Measurements from ENCODE around the gene SLC26A11. TPM values are rescaled to one million over a fixed set of nuclear protein-coding genes. Genes with fewer than 3 reads are reported as not detected.

The SLC26A11 gene
- polyA plus RNA-seq, 1 donor (not counting 4 experiments of a cell fraction or from before 2014, with no cell fraction given) = 2.2 TPM

DNA sequence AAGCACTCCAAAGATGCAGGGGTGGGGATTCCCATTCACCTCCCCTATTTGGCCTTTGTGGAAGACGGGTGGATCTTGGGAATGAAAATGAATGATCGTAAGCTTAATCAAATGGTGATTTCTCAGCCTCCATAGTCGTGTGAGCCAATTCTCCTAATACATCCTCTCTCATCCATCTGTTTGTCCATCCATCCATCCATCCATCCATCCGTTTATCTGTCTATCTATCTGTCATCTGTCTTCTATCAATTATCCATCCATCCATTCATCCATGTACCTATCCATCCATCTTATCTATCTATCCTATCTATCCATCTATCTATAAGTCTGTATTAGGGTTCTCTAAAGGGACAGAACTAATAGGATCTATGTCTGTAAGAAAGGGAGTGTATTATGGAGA is 48.2 kb downstream of the SLC26A11 start:
- Histone ChIP-seq H4K20me1 (ENCODE audit: control insufficient read depth, extremely low read depth, insufficient read depth, low read length) (peaks cover 2% of the 10 kb centered on the region), H3K27me3 (ENCODE audit: control insufficient read depth, extremely low read depth, insufficient read depth, low read length) (no peaks in the 10 kb centered on the region), H2AFZ (ENCODE audit: control insufficient read depth, low read length) (no peak overlapping the region), H3K36me3 (ENCODE audit: control insufficient read depth in 2 of 2, extremely low read depth in 1 of 2, insufficient read depth in 2 of 2, low read length in 2 of 2) (peaks cover 12 to 18% of the 10 kb centered on the region in 2 experiments), H3K9me3 (ENCODE audit: control insufficient read depth, low read depth, low read length) (no peaks in the 10 kb centered on the region), H3K9me1 (ENCODE audit: control insufficient read depth, extremely low read depth, insufficient read depth, low read length) (peaks cover 2% of the 10 kb centered on the region), H3K79me2 (ENCODE audit: control insufficient read depth, insufficient read depth, low read length) (peaks cover under 1% of the 10 kb centered on the region), H3K27ac (ENCODE audit: control insufficient read depth, insufficient read depth, low read length) (no peak overlapping the region), H3K9ac (ENCODE audit: control insufficient read depth, extremely low read depth, insufficient read depth, low read length) (no peak overlapping the region), H3K4me3 (ENCODE audit: control insufficient read depth in 2 of 3, extremely low read depth in 1 of 3, insufficient read depth in 2 of 3, low read depth in 1 of 3, low read length in 3 of 3) (no peak overlapping the region), H3K4me2 (ENCODE audit: control insufficient read depth, extremely low read depth, insufficient read depth, low read depth, low read length) (no peak overlapping the region), H3K4me1 (ENCODE audit: control insufficient read depth, extremely low read depth, insufficient read depth, low read length) (peaks cover 2% of the 10 kb centered on the region)
- dilution Hi-C loops (cut with MboI; ENCODE audit: extremely low pct_ligation_motif_present, low sequenced_read_pairs) = no loop called here
- TF ChIP-seq, protein P1, sequence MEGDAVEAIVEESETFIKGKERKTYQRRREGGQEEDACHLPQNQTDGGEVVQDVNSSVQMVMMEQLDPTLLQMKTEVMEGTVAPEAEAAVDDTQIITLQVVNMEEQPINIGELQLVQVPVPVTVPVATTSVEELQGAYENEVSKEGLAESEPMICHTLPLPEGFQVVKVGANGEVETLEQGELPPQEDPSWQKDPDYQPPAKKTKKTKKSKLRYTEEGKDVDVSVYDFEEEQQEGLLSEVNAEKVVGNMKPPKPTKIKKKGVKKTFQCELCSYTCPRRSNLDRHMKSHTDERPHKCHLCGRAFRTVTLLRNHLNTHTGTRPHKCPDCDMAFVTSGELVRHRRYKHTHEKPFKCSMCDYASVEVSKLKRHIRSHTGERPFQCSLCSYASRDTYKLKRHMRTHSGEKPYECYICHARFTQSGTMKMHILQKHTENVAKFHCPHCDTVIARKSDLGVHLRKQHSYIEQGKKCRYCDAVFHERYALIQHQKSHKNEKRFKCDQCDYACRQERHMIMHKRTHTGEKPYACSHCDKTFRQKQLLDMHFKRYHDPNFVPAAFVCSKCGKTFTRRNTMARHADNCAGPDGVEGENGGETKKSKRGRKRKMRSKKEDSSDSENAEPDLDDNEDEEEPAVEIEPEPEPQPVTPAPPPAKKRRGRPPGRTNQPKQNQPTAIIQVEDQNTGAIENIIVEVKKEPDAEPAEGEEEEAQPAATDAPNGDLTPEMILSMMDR (optimal IDR thresholded peaks at IDR 0.05 in 1 of 3, IDR thresholded peaks at IDR 0.05 in 1 of 3, conservative IDR thresholded peaks at IDR 0.05 in 1 of 3; ENCODE audit: extremely low read depth in 1 of 3, insufficient read depth in 2 of 3, low read length in 3 of 3) = no peak
- no peak for TF ChIP-seq EZH2 (IDR thresholded peaks at IDR 0.05; ENCODE audit: low read length)
- FAIRE-seq = no peak
- no peak for DNase-seq (ENCODE audit: low read depth, low spot score)

DNA sequence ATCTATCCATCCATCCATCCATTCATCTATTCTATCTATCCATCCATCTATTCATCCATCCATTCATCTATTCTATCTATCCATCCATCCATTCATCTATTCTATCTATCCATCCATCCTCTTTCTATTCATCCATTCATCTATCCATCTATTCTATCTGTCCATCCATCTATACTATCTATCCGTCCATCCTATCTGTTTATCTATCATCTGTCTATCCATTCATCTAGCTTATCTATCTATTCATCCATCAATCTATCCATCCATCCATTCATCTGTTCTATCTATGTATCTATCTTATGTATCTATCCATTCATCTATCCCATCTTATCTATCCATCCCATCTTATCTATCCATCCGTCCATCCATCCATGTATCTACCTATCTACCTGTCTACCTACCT is 49.2 kb downstream of the SLC26A11 start:
- Histone ChIP-seq H3K9me3 (ENCODE audit: control insufficient read depth, low read depth, low read length) (no peaks in the 10 kb centered on the region), H3K4me2 (ENCODE audit: control insufficient read depth, extremely low read depth, insufficient read depth, low read depth, low read length) (no peak overlapping the region), H2AFZ (ENCODE audit: control insufficient read depth, low read length) (no peak overlapping the region), H4K20me1 (ENCODE audit: control insufficient read depth, extremely low read depth, insufficient read depth, low read length) (peaks cover 2% of the 10 kb centered on the region), H3K9ac (ENCODE audit: control insufficient read depth, extremely low read depth, insufficient read depth, low read length) (no peak overlapping the region), H3K9me1 (ENCODE audit: control insufficient read depth, extremely low read depth, insufficient read depth, low read length) (peaks cover 2% of the 10 kb centered on the region), H3K4me3 (ENCODE audit: control insufficient read depth in 2 of 3, extremely low read depth in 1 of 3, insufficient read depth in 2 of 3, low read depth in 1 of 3, low read length in 3 of 3) (no peak overlapping the region), H3K4me1 (ENCODE audit: control insufficient read depth, extremely low read depth, insufficient read depth, low read length) (no peaks in the 10 kb centered on the region), H3K27me3 (ENCODE audit: control insufficient read depth, extremely low read depth, insufficient read depth, low read length) (no peaks in the 10 kb centered on the region), H3K36me3 (ENCODE audit: control insufficient read depth in 2 of 2, extremely low read depth in 1 of 2, insufficient read depth in 2 of 2, low read length in 2 of 2) (peaks cover 4 to 16% of the 10 kb centered on the region in 2 experiments), H3K27ac (ENCODE audit: control insufficient read depth, insufficient read depth, low read length) (no peak overlapping the region), H3K79me2 (ENCODE audit: control insufficient read depth, insufficient read depth, low read length) (no peaks in the 10 kb centered on the region)
- TF ChIP-seq, protein P1 (optimal IDR thresholded peaks at IDR 0.05 in 1 of 3, IDR thresholded peaks at IDR 0.05 in 1 of 3, conservative IDR thresholded peaks at IDR 0.05 in 1 of 3; ENCODE audit: extremely low read depth in 1 of 3, insufficient read depth in 2 of 3, low read length in 3 of 3) = no peak
- TF ChIP-seq EZH2 (IDR thresholded peaks at IDR 0.05; ENCODE audit: low read length) = no peak
- DNase-seq (ENCODE audit: low read depth, low spot score) (no peak), FAIRE-seq (no peak)
- dilution Hi-C loops (cut with MboI; ENCODE audit: extremely low pct_ligation_motif_present, low sequenced_read_pairs) = no loop called here
